Measurements from ENCODE around the gene NKX1-1.

GRCh38 chr4:1400191-1400805 is 5.9 kb downstream of the NKX1-1 start:
- TF ChIP-seq GATA2 (IDR thresholded peaks at IDR 0.05; ENCODE audit: low read depth, low read length) = no peak
- TF ChIP-seq GATA3 (IDR thresholded peaks at IDR 0.05; ENCODE audit: low read depth, low read length) = no peak

Data from SH-SY5Y (cell line).